GM12891 (cell line): Measurements from ENCODE around the gene TSPAN9.

ENCODE experiments used
- PAX5 ChIP-seq: IDR thresholded peaks from 2 replicates; pipeline ENCODE4 v1.6.1; 2011; ENCODE audit warnings: low read length, moderate library complexity, mild to moderate bottlenecking; ENCODE audit not compliant: insufficient read depth, severe bottlenecking
- POLR2A ChIP-seq: IDR thresholded peaks from 2 replicates; pipeline ENCODE4 v1.6.1; 2011; ENCODE audit warnings: low read depth, low read length, control low read depth
- POLR2AphosphoS5 ChIP-seq: IDR thresholded peaks from 2 replicates; pipeline ENCODE4 v1.6.1; 2011; ENCODE audit warnings: low read depth, low read length, control low read depth
- SPI1 ChIP-seq: IDR thresholded peaks from 2 replicates; pipeline ENCODE4 v1.6.1; 2011; ENCODE audit warnings: low read depth, low read length, control low read depth
- TAF1 ChIP-seq: IDR thresholded peaks from 2 replicates; pipeline ENCODE4 v1.6.1; 2011; ENCODE audit warnings: low read depth, low read length, control low read depth

GRCh38 chr12:3045989-3046388 is 31.2 kb upstream of the TSPAN9 start:
- TF ChIP-seq POLR2AphosphoS5 (no peak), SPI1 (no peak), POLR2A (no peak), TAF1 (no peak), PAX5 (no peak)
